GDM1 (cell line): ENCODE data around the gene ZMYM2.
"Not testable (repeated sequence)": the region's sequence is repeated elsewhere in the genome, so short reads cannot be mapped to it uniquely, and the experiment has no call there.

Experiments
- DNase-seq: peaks from one replicate; lab custom pipeline; 2025; lab: John Stamatoyannopoulos, UW

The ZMYM2 gene

DNA sequence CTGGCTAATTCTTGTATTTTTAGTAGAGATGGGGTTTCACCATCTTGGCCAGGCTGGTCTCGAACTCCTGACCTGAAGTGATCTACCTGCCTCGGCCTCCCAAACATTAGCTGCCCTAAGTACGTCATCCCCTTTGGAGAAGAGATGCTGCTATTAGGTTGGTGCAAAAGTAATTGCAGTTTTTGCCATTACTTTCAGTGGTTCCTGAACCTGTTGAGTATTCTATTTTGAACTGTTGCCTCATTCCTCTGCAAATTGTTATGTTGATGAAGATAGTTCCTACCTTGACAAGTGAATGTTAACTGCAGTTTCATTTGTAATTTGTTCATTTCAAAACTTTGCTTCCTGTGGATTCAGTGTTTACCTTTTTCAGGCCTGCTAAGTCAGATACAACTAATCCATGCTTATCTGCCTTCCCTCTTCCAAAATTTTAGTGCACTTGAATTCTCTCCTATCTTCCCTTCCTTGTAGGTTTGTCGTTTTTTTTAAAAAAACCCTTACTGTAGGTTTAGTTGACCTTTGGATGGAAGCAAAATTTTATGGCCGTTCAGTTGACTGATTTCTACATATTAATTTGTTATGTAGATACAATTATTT is 24.0 kb downstream of the ZMYM2 start:
- DNase-seq, result no peak

DNA sequence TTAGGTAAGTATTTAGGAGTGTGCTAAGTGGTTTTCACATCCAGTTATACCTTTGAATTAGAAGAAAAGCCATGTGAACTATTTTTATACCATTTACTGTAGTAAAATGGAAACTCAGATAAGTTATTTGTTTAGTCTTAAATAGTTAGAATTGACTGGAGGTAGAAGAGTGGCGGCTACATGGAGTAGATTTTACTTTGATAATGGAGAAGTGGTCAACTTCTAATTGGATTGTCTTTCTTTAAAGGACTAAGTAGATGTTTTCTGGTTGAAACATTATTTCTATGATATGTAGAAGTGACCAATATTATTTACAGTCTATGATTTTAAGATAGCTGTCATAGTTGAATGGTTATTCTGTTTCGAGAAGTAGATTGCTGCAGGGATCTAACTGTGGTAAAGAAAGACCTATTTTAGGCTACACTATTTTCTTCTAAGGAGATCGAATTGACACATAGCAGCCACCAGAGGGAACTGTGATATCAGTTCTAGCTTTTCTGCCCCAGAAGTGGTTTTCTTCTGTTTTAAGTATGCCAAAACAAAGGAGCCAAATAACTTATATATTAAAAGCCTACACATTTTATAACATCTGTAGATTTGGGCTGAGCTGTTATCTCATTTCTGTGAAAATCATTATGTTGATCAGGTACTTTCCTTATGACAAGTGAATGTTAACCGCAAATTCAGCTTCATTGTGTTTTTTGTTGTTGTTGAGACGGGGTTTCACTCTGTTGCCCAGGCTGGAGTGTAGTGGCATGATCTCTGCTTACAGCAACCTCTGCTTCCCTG is 26.1 kb downstream of the ZMYM2 start:
- peak; percentile 38 for DNase-seq

DNA sequence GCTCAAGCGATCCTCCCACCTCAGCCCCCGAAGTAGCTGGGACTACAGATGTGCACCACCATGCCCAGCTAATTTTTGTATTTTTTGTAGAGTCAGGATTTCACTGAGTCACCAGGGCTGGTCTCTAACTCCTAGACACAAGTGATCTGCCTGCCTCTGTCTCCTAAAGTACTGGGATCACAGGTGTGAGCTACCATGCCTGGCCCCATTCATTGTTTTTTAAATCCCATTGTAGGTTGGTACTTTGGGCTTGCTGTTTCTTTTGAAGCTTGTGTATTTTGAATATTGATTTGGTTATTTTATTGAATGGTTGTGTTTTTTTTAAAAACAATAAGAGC is 26.7 kb downstream of the ZMYM2 start:
- DNase-seq, result no peak

GRCh38 chr13:19991531-19991930 is 33.0 kb downstream of the ZMYM2 start:
- DNase-seq, result no peak

- DNase-seq, result no peak
Measured at GRCh38 chr13:19993024-19993423, 34.5 kb downstream of the ZMYM2 start.

- DNase-seq, result no peak
Measured at GRCh38 chr13:19998960-19999359, 40.4 kb downstream of the ZMYM2 start.

DNA sequence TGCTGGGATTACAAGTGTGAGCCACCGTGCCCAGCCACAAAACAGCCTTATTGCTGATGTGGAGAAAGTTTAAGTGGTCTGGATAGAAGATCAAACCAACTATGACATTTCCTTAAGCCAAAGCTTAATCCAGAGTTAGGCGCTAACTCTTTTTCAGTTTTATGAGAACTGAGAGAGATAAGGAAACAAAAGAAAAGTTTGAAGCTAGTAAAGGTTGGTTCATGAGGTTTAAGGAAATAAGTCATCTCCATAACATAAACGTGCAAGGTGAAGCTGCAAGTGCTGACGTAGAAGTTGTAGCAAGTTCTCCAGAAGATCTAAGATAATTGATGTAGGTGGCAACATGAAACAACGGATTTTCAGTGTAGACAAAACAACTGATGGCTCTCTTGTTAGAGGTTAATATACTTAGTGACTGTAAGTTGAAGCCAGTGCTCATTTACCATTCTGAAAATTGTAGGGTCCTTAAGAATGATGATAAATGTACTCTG is 41.6 kb downstream of the ZMYM2 start:
- no peak for DNase-seq

DNA sequence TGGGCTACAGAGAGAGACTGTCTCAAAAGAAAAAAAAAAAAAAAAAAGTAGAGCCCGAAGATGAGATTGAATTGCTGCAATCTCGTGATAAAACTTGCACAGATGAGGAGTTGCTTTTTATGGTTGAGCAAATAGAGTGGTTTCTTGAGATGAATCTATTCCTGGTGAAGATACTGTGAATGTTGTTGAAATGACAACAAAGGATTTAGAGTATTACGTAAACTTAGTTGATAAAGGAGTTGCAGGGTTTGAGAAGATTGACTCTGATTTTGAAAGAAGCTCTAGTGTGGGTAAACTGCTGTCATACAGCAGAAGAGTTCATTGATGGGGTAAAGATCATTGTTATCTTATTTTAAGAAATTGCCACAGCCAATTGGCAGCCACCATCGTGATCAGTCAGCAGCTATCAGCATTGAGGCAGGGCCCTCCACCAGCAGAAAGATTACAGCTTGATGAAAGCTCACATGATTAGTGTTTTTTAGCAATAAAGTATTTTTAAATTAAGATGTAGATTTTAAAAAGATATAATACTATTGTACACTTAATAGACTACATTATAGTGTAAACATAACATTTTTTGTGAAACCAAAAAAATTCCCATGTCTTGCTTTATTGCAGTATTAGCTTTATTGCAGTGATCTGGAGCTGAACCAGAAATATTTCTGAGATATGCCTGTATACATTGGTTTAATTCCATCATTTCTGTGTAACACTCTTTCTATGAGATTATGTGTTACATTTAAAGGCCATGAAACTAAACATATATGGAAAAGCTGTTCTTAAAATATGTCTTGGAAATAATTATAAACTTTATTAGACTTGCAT is 43.1 kb downstream of the ZMYM2 start:
- DNase-seq, result no peak

GRCh38 chr13:20002787-20003186 is 44.3 kb downstream of the ZMYM2 start:
- no peak for DNase-seq

- DNase-seq, result no peak
Measured at GRCh38 chr13:20006206-20006605, 47.7 kb downstream of the ZMYM2 start.

DNA sequence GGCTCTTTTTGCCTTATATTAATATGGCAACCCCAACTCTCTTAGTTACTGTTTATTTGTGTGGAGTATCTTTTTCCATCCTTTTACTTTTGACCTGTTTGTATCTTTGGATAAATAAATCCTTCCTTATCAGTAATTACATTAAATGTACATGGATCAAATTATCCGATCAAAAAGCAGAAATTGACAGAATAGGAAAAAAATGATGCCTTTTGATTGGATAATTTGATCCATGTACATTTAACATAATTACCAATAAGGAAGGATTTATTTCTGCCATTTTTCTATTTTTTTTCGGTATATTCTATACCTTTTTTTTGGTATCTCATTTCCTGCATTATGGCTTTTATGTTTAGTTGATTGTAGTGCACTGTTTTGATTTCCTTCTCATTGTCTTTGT is 57.2 kb downstream of the ZMYM2 start:
- no peak for DNase-seq

- DNase-seq, result no peak
Measured at GRCh38 chr13:20016649-20017364, 58.3 kb downstream of the ZMYM2 start.

DNA sequence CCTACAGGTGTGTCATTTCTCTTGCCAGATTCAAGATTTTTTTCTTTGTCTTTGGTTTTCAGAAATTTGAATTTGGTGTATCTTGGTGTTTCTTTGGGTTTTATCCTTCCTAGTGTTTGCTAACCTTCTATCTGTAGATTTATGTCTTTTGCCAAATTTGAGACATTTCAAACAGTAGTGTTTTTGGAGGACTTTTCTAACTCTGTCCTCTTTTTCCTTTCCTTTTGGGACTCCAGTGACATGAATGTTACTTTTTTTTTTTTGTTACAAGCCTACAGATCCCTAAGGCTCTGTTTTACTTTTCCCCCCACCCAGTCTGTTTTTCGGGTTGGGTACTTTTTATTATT is 58.8 kb downstream of the ZMYM2 start:
- no peak for DNase-seq

GRCh38 chr13:20019043-20019442 is 60.5 kb downstream of the ZMYM2 start:
- DNase-seq, result no peak

- no peak for DNase-seq
Measured at GRCh38 chr13:20024702-20025101, 66.2 kb downstream of the ZMYM2 start.

- DNase-seq, result no peak
Measured at GRCh38 chr13:20028953-20029352, 70.4 kb downstream of the ZMYM2 start.

GRCh38 chr13:20033486-20033885 is 75.0 kb downstream of the ZMYM2 start:
- DNase-seq, result no peak

DNA sequence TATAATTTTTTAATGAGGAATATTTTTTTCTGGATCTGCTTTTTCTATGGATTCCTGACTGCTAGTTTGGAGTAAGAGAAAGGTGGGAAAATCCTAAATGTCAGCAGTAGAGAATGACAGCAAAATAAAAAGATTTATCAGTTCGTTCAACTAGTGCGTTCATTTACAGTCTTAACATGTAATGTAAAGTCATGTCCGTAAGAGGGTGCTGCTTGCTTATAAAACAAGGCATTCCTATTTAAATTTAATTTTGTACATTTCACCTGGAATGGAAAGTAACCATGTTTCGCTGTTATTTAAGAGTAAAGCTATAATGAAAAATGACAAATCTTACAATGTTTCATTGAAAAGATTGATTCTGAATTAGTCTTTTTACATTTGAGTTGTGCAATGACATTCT is 76.6 kb downstream of the ZMYM2 start:
- no peak for DNase-seq

- no peak for DNase-seq
Measured at GRCh38 chr13:20037908-20038307, 79.4 kb downstream of the ZMYM2 start.

GRCh38 chr13:20042603-20043002 is 84.1 kb downstream of the ZMYM2 start:
- not testable (repeated sequence) for DNase-seq

DNA sequence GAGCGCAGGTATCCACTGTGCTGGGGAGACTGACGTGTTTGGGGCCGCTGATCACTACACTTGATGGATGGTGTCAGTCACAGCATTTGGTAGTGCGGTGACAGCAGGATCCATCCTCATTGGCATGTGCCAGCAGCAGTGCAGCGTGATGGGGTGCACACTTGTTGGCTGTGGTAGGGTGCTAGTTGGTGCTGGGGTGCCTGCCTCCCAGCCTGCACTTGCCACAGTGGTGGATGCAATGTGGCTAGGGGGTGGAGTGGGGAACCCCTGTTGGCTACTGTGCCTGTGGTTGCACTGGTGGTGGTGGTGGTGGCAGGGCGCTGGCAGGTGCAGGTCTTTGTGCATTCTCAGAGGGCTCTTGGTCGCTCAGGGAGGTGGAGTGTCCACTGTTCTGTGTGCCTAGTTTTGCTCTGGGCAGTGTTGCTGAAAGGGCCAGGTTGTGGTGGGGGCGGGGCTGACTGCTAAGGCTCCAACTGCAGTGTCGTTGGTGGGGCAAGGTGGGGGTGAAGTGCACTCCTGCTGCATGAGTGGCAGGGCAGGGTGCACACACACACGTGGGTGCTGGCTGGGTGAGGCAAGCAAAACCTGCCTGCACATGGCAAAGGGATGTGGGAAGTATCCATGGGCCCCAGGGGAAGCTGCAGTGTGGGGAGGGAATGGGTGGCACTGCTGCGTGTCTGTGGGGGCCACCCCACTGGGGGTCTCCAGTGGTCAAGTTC is 84.8 kb downstream of the ZMYM2 start:
- no peak for DNase-seq

GRCh38 chr13:20044086-20044485 is 85.6 kb downstream of the ZMYM2 start:
- DNase-seq, result no peak
